ENCODE measurements around the gene RBM47.

GRCh38 chr4:40562681-40563080 is 67.0 kb downstream of the RBM47 start:
- TF ChIP-seq CTCF (IDR thresholded peaks at IDR 0.05) (no peak), EP300 (IDR thresholded peaks at IDR 0.05) (no peak), POLR2A (IDR thresholded peaks at IDR 0.05) (no peak), POLR2AphosphoS5 (IDR thresholded peaks at IDR 0.05) (no peak)
